AG08396 (cell line): ENCODE results near the gene SBK3.
"Not testable (repeated sequence)": the region's sequence is repeated elsewhere in the genome, so short reads cannot be mapped to it uniquely, and the experiment has no call there.

Experiments used
- DNase-seq: peaks from one replicate; pipeline ENCODE4 v3.0.0; 2012; ENCODE audit warnings: low spot score, mixed read lengths

SBK3 gene

GRCh38 chr19:55576746-55577145 is 31.4 kb upstream of the SBK3 start:
- no peak for DNase-seq

DNA sequence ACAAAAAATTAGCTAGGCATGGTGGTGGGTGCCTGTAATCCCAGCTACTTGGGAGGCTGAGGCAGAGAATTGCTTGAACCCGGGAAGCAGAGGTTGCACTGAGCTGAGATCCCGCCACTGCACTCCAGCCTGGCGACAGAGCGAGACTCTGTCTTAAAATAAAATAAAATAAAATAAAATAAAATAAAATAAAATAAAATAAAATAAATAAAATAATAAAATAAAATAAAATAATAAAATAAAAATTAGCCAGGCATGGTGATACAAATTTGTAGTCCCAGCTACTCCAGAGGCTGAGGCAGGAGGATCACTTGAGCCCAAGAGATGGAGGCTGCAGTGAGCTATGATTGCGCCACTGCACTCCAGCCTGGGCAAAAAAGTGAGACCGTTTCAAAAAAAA is 28.6 kb upstream of the SBK3 start:
- not testable (repeated sequence) for DNase-seq

DNA sequence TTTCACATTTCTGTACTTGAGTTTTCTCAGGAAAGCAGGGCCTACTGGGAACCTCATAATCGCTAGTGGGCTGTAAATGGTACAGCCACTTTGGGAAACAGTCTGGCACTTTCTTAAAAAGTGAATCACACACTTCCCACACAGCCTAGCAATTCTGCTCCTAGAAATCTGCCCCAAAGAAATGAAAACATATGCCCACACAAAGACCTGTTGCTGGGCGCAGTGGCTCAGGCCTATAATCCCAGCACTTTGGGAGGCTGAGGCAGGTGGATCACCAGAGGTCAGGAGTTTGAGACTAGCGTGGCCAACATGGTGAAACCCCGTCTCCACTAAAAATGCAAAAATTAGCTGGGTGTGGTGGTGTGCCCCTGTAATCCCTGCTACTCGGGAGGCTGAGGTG is 24.1 kb upstream of the SBK3 start:
- not testable (repeated sequence) for DNase-seq

GRCh38 chr19:55567708-55568328 is 22.5 kb upstream of the SBK3 start:
- DNase-seq: no peak

DNA sequence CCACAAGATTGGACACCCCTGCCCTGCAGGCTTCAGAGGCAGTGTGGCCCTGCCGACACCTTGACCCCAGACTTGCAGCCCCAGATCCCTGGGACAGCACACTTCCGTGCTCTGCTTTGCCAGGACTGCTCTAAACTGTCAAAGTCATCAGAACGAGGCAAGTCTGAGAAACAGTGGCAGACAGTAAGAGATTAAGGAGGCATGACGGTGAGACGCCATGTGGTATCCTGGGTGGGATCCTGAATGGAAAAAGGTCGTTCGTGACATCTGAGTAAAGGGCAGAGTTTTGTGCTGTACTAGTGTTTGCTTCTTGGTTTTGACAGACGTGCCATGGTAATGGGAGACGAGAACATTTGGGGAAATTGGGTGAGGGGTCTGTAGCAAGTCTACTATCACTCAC is 21.5 kb upstream of the SBK3 start:
- DNase-seq: no peak

DNA sequence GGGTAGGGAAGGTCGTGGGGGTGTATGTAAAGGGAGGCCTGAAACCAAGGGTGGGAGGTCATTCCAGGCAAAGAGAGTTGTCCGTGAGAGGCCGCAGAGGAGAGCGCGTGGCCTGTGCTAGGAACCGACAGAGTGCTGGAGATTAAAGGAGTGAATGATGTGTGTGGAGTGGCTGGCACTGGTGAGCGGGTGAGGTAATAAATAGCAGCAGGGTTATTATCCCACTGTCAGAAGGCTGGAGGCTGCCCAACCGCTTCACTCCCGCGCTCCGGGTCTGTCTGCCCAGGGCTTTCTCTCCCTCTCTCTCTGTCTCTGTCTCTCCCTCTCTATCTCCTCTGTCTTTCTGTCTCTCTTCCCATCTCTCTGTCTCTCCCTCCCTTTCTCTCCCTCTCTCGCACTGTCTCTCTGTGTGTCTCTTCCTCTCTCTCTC is 17.9 kb upstream of the SBK3 start:
- DNase-seq: peak; percentile 58

DNA sequence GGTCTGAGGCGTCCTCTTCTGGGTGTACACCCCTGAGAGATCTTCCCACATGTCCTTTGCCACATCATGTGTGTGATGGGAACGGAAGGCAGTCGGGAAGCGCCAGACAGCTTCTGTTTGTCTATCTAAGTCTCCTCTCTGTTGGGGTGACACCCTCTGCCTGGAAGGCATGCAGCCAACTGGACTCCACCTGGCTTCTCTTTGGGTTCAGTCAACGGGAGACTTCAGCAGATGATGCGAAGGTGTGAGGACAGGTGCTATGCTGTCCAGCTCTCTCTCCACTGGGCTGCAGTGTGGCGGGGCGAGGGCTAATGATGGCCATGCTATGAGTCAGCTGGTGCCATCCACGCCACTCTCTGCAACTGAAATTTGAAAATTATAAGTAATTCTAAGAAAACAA is 14.3 kb upstream of the SBK3 start:
- no peak for DNase-seq

- no peak for DNase-seq
Measured at GRCh38 chr19:55554741-55555152, 9.4 kb upstream of the SBK3 start.

DNA sequence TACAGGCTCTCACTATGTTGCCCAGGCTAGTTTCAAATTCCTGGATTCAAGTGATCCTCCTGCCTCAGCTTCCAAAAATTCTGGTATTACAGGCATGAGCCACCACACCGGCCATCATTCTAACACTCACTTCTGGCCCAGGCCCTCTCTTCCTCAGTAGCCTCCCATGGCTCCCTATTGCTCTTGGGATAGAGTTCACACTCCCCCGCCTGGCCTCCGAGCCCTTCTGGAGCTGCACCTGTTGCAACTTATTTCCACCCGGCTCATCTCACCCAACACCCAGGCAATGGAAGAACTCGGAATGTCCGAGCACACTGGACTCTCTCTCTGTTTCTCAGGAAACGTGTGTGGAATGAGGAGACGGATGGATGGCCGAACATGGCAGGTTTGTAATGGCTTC is 9.0 kb upstream of the SBK3 start:
- no peak for DNase-seq

GRCh38 chr19:55553217-55554182 is 8.2 kb upstream of the SBK3 start:
- DNase-seq: no peak

DNA sequence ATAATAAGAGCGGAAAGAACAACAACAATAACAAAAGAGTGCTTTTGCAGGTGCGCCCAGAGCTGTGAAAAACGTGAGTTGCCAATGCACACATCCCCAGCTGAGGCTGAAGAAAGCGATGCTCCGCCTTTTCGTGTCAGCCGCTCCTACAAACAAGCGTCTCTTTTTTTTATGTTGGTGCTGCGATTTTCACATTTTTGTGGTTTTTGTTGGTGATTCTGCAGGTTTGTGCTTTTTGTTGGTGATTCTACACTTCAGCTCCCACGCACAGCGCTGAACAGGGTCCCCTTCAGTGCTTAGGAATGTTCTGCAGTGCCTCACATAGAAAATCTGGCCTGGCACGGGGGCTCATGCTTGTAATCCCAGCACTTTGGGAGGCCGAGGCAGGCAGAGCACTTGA is 7.3 kb upstream of the SBK3 start:
- DNase-seq: peak; percentile 50

DNA sequence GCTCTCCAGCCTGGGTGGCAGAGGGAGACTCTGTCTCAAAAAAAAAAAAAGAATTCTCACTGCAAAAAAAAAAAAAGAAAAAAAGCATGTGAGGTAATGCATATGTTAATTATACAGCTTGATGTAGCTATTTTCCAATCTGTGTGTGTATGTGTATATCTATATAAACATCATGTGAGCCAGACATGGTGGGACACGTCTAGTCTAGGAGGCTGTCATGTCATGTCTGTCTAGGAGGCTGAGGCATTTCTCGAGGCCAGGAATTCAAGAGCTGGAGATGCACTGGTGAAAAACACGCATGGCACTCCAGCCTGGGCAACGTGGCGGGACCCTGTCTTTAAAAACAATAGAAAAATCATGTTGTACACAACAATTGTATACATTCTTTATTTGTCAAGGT is 6.9 kb upstream of the SBK3 start:
- DNase-seq: no peak

- no peak for DNase-seq
Measured at GRCh38 chr19:55550321-55550650, 4.9 kb upstream of the SBK3 start.

GRCh38 chr19:55549500-55550320 is 4.4 kb upstream of the SBK3 start:
- DNase-seq: peak; percentile 88

DNA sequence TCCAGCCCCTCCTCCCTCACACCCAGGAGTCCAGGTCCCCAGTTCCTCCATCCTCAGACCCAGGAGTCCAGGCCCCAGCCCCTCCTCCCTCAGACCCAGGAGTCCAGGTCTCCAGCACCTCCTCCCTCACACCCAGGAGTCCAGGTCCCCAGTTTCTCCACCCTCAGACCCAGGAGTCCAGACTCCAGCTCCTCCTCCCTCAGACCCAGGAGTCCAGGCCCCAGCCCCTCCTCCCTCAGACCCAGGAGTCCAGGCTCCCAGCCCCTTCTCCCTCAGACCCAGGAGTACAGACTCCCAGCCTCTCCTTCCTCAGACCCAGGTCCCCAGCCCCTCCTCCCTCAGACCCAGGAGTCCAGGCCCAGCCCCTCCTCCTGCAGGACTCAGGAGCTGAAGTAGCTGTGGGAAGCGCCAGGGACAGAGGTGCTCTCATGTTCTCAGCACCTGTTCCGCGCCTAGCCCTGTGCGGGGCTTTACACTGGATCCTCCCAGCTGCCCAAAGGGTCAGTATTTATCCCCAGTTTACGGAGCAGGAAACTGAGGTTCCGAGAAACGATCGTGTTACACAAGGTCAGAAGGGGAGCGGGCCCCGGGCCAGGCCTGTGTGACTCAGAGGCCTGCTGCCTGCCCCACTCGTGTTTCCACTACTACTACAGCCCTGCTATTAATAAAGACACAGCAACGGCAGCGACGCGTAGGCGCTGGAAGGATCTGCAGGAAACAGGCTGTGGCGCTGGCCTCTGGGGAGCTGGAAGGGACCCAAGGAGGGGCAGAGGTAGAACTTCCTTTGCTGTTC is 1.7 kb upstream of the SBK3 start:
- peak; percentile 80 for DNase-seq

- DNase-seq: no peak
Measured at GRCh38 chr19:55546011-55546410, 668 bp upstream of the SBK3 start.

DNA sequence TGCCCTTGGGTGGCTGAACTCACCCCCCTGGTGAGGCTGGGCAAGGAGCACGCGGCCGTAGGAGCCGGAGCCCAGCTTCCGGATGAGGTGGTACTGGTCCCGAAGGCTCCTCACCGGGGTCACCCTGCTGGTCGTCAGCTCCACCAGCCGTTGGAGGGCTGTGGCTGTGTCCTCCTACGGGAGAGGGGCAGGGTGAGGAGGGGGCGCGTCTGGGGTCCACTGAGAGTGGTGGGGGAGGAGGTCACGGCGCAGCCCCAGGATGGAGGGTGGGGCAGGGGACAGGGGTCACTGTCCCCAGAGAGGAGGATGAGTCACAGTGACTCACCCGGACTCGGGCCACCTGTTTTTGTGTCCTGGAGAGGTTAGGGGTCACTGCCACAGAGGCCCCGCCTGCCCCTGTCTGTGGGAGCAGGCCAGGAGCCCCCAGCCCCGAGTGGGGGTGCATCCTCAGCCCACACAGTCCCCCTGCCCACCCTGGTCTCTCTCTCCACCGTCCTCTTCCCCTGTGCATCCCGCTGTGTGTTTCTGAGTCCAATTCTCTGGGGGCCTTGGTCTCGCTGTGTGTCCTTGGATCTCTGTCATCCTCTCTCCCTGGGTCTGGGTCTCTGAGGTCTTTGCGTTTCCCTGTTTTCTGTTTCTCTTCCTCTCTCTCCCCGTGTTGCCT is 435 bp downstream of the SBK3 start:
- peak; percentile 5 for DNase-seq

GRCh38 chr19:55544014-55544413 is 1.3 kb downstream of the SBK3 start:
- DNase-seq: no peak

- DNase-seq: no peak
Measured at GRCh38 chr19:55543567-55543966, 1.8 kb downstream of the SBK3 start.

DNA sequence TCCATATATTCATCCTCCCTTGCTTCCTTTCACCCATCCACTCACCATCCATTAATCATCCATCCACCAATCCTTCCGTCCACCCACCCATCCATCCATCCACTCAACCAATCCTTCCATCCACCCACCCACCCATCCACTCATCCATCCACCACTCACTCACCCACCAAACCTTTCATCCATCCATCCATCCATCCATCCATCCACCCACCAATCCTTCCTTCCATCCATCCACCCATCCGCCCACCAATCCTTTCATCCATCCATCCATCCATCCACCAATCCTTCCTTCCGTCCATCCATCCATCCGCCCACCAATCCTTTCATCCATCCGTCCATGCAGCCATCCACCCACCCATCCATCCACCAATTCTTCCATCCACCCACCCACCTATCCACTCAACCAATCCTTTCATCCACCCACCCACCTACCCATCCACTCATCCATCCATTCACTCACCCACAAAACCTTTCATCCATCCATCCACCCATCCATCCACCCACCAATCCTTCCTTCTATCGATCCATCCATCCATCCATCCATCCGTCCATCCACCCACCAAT is 3.0 kb downstream of the SBK3 start:
- DNase-seq: no peak

DNA sequence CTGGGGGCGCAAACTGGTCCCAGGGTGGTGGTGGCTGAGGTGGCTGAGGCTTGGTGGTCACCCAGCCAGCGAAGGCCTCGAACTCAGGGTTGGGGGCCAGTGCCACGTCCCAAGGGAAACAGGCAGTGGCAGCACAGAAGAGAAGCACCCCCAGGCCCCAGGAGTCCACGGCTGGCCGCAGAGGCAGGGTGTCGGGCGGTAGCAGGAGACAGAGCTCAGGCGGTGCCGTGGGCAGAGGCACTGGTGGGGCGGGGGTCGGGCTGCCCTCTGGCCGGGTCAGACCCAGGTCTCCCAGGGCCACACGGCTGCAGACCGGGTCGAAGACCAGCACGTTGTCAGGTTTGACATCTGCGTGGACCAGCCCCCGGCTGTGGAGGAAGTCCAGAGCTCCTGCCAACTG is 4.3 kb downstream of the SBK3 start:
- DNase-seq: peak; percentile 8
